Measurements from ENCODE around the gene XAF1.
"Not testable (repeated sequence)": the region's sequence is repeated elsewhere in the genome, so short reads cannot be mapped to it uniquely, and the experiment has no call there.

The XAF1 gene

DNA sequence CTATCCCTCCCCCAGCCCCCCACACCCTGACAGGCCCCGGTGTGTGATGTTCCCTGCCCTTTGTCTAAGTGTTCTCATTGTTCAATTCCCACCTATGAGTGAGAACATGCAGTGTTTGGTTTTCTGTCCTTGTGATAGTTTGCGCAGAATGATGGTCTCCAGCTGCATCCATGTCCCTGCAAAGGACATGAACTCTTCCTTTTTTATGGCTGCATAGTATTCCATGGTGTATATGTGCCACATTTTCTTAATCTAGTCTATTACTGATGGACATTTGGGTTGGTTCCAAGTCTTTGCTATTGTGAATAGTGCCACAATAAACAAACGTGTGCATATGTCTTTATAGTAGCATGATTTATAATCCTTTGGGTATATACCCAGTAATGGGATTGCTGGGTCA, 60.5 kb downstream of the XAF1 start:
- ATAC-seq, H3K27ac Mint-ChIP-seq, H3K4me1 Mint-ChIP-seq, H3K9me3 Mint-ChIP-seq, H3K4me3 Mint-ChIP-seq, DNase-seq: not testable (repeated sequence)
- H3K27me3 Mint-ChIP-seq = peaks cover 42% of the 10 kb centered on the region

GRCh38 chr17:6818938-6819337, 63.1 kb downstream of the XAF1 start:
- DNase-seq (no peak), ATAC-seq (no peak)

GRCh38 chr17:6823011-6823442, 67.2 kb downstream of the XAF1 start:
- H3K4me3 Mint-ChIP-seq = no peak overlapping the region
- H3K9me3 Mint-ChIP-seq = no peaks in the 10 kb centered on the region
- no peak overlapping the region for H3K27ac Mint-ChIP-seq
- H3K27me3 Mint-ChIP-seq = peaks cover 39% of the 10 kb centered on the region
- DNase-seq (no peak), ATAC-seq (no peak)
- H3K4me1 Mint-ChIP-seq = no peaks in the 10 kb centered on the region

More at GRCh38 chr17:6818938-6819337, 63.1 kb downstream of the XAF1 start:
- Mint-ChIP-seq H3K4me1 (no peaks in the 10 kb centered on the region), H3K27ac (peak overlapping the region in 1 of 2 donors; percentile 20), H3K27me3 (peaks cover 38% of the 10 kb centered on the region), H3K9me3 (no peaks in the 10 kb centered on the region), H3K4me3 (no peak overlapping the region)
